GM18502 (cell line): Measurements from ENCODE around the gene CNPPD1.

Experiments used
- ATAC-seq: cut with Tn5 transposase; IDR thresholded peaks from one replicate; pipeline ENCODE4 v1.9.1; 2021; ENCODE audit warnings: mild to moderate bottlenecking; ENCODE audit not compliant: unreplicated experiment, poor library complexity

The CNPPD1 gene

DNA sequence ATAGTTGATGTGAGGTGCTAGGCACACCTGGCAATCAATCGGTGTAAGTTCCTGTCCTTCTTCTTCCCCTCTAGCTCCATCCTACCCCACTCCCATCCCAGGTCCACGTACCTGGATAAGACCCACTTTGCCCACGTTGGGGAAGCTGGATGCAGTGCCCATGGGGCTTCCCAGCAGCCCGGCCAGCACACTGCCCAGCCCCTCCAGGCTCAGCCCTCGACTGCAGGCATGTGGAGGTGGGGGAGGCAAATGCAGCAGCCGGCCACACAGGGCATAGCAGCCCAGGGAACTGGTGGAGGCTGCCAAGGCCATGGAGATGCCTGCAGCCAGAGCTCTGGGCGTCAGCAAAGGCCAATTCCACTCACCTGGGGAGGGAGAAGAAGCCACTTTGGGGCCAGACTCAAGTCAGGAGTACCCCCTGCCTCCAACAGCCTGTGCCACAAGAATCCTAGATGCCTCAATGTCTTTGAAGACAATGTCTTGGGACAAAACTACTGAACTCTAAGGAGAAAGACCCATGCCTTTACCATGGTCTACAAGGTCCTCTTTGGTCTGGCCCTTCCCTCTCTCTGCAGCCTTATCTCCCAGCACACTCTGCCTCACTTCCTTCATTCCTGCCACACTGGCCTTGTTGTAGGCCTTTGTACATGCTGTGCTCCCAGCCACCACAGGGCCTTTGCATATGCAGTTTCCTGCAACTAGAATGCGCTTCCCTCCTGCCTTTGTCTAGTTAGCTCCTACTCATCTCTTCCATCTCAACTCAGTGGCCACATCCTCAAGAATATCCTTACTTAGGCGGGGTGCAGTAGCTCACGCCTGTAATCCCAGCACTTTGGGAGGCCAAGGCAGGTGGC is 11.4 kb downstream of the CNPPD1 start:
- ATAC-seq: no peak

GRCh38 chr2:219163156-219163555 is 13.6 kb downstream of the CNPPD1 start:
- ATAC-seq: no peak

DNA sequence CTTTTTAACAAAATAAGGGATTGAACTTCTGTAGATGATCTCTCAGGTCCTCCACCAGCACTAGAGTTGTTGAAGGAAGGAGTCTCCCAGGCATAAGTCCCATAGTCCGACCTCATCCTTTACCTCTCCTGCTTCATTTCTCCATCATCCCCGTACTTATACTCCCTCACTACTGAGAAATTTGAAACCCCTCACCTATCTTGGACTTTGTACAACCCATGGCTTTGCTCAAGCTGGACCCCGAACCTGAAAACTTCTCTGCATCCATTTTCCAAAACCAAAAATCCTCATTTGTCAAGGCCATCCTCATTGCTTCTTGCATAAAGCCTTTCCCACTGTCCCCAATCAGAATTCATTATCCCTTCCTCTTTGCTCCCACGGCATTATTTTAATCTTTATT is 15.6 kb downstream of the CNPPD1 start:
- ATAC-seq: no peak

DNA sequence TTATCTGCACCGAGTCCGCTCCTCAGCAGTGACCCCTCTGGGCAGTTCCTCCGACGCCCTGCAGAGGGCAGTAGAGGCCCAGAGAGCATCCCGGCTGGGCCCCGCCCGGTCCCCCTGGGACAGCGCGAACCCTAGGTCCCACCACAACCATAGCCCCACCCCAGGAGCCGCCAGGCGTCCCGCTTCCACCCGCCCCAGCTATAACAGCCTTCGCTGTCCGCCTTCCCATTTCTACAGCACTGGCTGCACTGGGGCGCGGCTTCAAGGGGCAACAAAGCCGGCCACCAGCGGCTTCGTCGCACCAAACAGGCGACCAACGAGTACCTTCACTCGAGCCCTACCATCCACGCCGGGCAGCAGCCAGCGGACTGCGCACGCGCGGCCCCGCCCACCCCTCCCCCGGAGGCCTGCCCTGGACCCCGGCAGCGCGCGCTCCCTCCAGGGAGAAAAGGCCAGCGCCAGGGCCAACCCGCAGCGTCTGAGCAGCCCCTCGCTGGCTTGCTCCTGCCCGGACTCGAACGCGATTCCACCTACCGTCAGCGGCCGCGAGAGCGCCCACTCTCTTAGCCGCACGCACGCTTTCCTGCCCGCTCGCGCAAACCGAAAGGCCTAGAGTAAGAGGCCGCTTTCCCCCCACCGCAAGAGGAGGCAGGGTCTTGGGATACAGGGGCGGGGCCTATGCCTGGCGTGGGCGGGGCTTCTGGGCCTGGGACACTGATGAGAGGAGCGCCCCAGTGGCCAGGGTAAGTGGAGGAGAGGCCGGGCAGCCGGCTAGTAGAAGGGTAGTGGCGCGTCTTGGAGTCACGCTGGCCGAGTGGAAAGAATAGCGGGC is 16.3 kb downstream of the CNPPD1 start, which contains the start of gene NHEJ1:
TSS of gene NHEJ1 (minus strand) at position 630 of the 832 bp plus-strand sequence. CDS start 2,453 bp downstream, outside the sequence.
- ATAC-seq: peak; percentile 86

GRCh38 chr2:219159771-219160185 is 16.9 kb downstream of the CNPPD1 start:
- ATAC-seq: peak; percentile 9

DNA sequence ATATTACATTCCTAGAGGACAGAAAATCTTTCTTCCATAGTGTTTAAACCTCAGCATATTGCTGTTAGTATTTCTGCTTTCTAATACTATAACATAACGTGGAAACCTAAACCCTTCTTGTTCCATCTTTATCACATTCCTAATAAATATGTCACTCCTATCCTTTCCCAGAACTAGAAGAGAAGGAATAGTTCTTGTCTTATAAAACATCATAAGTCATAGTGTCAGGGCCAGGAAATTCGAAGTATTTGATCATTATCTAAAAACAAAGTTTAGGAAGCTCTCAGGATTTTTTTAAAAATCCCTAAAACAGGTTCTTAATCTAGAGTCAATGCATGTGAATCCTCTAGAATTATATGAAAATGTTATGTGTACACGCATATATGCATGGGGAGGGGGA is 18.1 kb downstream of the CNPPD1 start:
- no peak for ATAC-seq

GRCh38 chr2:219158025-219158424 is 18.7 kb downstream of the CNPPD1 start:
- no peak for ATAC-seq

DNA sequence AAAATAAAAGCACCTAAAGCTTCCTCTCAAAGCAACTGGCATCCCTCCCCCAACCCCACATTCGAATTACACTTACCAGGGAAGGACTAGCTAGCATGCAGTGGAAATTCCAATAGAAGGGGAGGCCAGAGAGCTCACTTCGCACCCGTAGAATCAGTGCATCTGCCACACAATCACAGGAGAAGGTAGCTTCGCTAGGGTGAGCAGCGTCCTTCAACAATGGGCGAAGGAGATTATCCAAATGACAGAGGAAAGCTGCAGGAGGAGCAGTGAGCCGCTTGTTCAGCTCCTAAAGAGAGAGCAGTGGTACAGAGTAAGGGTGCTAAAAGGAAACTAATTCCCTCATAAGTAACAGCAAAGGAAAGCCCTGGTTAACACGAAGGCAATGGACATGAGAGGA is 19.3 kb downstream of the CNPPD1 start:
- ATAC-seq: no peak

- peak; percentile 53 for ATAC-seq
Measured at GRCh38 chr2:219155054-219155644, 21.6 kb downstream of the CNPPD1 start.

DNA sequence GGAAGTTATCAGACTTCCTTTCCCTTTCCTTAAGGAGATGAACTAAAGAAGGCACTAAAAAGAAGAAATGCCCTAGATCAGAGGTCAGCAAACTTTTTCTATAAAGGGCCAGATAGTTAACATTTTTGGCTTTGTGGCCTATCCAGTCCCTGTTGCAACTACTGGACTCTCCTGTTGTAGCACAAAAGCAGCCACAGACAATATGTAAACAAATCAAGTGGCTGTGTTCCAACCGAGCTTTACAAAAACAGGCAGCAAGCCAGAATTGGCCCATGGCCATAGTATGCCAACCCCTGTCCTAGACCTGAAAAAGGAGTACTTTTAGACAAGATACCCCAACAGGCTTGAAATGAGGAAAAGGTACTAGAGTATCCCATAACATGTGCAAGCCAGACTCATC is 27.1 kb downstream of the CNPPD1 start:
- no peak for ATAC-seq

DNA sequence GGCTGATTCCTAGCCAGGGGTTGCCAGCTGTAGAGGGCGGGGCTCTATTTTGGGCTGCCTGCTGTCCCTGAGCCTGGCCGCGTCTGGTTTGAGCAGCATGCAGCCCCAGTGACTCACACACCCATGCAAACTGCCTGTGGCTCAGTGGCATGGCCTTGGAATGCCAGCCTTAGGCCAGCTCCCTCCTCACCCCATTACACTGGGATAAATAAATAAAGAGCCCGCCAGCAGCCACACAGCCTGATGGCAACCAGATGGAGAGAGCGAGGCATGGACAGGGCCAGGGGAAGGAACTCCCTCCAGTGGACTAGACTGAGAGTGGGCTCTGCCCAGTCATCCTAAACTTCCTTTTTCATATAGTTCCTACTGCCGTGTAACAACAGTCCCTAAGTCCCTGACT is 34.4 kb downstream of the CNPPD1 start:
- ATAC-seq: no peak

DNA sequence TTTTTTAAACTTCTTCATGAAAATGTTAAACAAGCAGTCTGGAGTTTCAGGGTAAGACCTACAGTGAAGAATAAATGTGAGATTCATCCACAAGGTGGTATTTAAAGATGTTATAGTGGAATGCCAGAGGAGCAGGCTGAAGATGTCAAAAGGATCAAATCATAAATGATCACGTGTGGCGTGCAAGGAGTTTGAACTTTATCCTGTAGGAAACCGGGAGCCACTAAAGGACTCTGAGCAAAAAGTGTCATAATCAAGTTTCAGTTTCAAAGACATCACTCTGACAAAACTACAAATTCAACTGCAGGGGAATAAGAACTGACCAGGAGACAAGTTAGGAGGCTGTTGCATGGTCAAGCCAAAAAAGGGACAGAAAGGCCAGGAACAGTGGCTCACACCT is 36.0 kb downstream of the CNPPD1 start:
- no peak for ATAC-seq

- ATAC-seq: no peak
Measured at GRCh38 chr2:219133976-219134375, 42.7 kb downstream of the CNPPD1 start.

DNA sequence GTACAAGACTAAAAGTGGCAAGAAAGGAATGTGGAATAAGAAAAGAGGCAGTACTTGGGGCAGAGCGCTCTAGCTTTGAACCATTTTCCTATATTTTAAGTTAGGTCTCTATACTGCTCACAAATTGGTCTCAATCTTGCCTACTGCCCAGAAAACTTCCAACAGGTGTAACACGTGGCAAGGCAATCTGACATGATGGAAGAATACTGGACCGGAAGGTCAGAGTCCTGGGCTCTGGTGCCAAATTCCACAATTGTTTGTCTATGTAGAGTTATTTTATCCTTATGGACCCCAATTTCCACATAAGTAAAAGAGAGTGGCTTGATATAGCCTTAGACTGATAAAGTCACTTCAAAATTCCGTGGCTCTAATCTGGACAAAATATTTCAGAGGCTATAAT is 45.0 kb downstream of the CNPPD1 start:
- ATAC-seq: no peak

DNA sequence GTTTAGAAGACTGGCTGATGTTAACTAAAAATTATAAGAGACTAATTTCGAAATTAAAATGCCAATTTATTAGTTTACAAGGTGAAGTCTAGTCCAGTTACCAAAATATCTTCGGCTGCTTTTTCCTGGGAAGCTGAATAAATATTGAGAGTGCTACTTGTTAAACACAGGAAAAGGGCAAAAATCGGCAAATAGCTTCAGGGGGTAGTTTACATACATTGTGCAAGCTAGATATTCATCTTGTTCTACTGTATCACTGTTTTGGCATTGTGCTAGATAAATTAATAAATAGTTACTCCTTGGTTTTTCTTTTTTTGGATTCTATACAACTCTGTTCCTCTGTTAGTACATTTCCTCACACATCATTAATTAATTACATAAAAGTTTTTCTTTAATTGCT is 45.4 kb downstream of the CNPPD1 start:
- ATAC-seq: no peak

- no peak for ATAC-seq
Measured at GRCh38 chr2:219129589-219129988, 47.1 kb downstream of the CNPPD1 start.

DNA sequence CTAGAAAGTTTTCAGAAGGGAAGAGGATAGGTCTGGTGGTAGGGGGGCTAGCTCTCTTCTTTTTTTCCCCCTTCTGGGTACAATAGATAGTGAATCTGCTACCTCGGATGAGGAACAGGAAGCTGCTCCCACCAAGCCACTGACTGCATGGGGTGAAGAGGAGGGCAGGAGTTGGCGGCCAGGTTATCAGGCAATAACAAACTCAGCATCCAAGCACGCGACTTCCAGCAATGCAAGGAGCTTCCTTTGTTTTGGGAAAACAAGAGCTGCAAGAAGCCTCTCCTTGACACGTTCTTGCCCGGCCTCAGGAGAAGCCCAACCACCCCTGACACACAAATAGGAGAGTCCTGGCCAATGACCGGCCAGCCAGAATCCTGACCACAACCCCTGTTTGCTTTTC is 48.3 kb downstream of the CNPPD1 start:
- no peak for ATAC-seq

DNA sequence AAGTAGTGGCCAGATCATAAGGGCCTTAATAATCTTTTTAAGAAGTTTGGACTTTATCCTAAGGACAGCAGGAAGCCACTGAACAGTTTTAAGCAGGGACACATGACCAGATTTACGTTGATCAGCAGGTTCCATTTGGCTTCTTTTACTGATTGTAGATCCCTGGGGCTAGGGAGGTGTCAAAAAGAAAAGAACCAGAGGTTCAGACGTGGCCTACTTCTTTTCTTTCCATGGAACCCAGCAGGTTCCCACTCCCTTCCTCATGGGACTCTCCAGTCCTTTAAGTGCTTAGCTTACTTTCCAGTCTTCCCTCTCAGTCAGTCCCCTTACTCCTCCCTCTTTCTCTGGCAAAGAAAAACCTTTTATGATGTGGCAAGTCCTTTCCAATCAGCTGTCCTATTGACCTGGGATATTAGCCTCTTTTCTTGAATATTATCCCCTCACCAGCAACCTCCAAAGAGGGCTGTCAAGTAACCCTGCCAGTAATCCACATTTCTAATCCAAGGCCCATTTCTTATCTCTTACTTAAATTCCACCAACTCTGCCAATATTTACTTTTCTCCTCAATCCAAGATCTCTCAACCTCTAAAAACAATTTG is 49.6 kb downstream of the CNPPD1 start:
- ATAC-seq: no peak

- no peak for ATAC-seq
Measured at GRCh38 chr2:219126555-219126954, 50.2 kb downstream of the CNPPD1 start.

- ATAC-seq: no peak
Measured at GRCh38 chr2:219125886-219126270, 50.8 kb downstream of the CNPPD1 start.
